ENCODE data around the gene SESN1. TPM values are rescaled to one million over a fixed set of nuclear protein-coding genes. Genes with fewer than 3 reads are reported as not detected.

The SESN1 gene
- polyA plus RNA-seq, 3 donors = 1.8 to 21.0 (median 3.1) TPM

DNA sequence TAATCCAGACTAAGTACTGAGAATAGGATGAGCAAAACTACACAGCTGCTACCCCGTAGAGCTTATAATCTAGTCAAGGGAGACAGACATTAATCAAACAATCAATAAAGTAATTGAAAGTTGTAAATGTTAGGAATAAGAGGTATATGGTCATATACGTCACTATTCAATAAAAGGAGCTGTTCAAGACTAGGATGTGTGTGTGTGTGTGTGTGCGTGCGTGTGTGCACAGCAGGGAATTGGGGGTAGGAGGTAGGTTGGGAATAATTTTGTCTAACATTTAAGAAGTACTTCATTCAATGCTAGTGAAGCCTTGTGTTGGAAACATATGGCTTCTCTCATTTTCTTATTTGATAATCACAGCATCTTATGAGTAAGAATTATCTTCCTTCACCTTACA lies 41.8 kb downstream of the SESN1 start:
- intact Hi-C loops (cut with micrococcal nuclease) = no loop called here
- peaks cover 6% of the 10 kb centered on the region for H3K79me2 ChIP-seq (ENCODE audit: insufficient read depth, low read length)
- TF ChIP-seq, protein P1, sequence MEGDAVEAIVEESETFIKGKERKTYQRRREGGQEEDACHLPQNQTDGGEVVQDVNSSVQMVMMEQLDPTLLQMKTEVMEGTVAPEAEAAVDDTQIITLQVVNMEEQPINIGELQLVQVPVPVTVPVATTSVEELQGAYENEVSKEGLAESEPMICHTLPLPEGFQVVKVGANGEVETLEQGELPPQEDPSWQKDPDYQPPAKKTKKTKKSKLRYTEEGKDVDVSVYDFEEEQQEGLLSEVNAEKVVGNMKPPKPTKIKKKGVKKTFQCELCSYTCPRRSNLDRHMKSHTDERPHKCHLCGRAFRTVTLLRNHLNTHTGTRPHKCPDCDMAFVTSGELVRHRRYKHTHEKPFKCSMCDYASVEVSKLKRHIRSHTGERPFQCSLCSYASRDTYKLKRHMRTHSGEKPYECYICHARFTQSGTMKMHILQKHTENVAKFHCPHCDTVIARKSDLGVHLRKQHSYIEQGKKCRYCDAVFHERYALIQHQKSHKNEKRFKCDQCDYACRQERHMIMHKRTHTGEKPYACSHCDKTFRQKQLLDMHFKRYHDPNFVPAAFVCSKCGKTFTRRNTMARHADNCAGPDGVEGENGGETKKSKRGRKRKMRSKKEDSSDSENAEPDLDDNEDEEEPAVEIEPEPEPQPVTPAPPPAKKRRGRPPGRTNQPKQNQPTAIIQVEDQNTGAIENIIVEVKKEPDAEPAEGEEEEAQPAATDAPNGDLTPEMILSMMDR (IDR thresholded peaks at IDR 0.05) = no peak
- no peak overlapping the region for H3K4me2 ChIP-seq (replicated peaks; ENCODE audit: extremely low read depth, low read length, poor library complexity, severe bottlenecking)
- no peak overlapping the region for H3K27ac ChIP-seq (ENCODE audit: low read depth in 1 of 2, low read length in 2 of 2)
- H3K27me3 ChIP-seq (ENCODE audit: control insufficient read depth in 2 of 2, insufficient read depth in 2 of 2, low read length in 2 of 2) = no peaks in the 10 kb centered on the region
- no peak overlapping the region for H3K9ac ChIP-seq (ENCODE audit: insufficient read depth, low read length, poor library complexity, severe bottlenecking)
- peaks cover 4 to 7% of the 10 kb centered on the region in 2 donors for H3K36me3 Mint-ChIP-seq
- H4K20me1 ChIP-seq (ENCODE audit: insufficient read depth, low read length) = peaks cover 3% of the 10 kb centered on the region
- peaks cover 32% of the 10 kb centered on the region for H3K4me1 Mint-ChIP-seq
- DNase-seq = no peak
- peaks cover 0 to 3% (median 0%) of the 10 kb centered on the region in 7 donors for H3K9me3 Mint-ChIP-seq
- H3K9me3 ChIP-seq (replicated peaks in 1 of 2; ENCODE audit: control insufficient read depth in 1 of 2, insufficient read depth in 1 of 2, low read length in 2 of 2) = no peaks in the 10 kb centered on the region
- peaks cover 4 to 30% of the 10 kb centered on the region in 2 donors for H3K4me1 ChIP-seq (ENCODE audit: control insufficient read depth in 1 of 2, insufficient read depth in 2 of 2, low read length in 2 of 2)
- no peak overlapping the region for H3K27ac Mint-ChIP-seq
- H3K36me3 ChIP-seq (replicated peaks in 1 of 2; ENCODE audit: control insufficient read depth in 1 of 2, insufficient read depth in 2 of 2, low read length in 2 of 2) = no peaks in the 10 kb centered on the region
- H3K4me3 Mint-ChIP-seq = no peak overlapping the region
- no peak overlapping the region for H3K4me3 ChIP-seq (replicated peaks in 1 of 3; ENCODE audit: low read depth in 2 of 3, low read length in 3 of 3)
- WGBS (ENCODE audit: insufficient coverage) = no CpG with 5 or more reads among the region's 4 CpGs
- peaks cover 0 to 2% (median 0%) of the 10 kb centered on the region in 3 donors for H3K27me3 Mint-ChIP-seq (ENCODE audit: low read depth in 3 of 3)
- no peak overlapping the region for H2AFZ ChIP-seq (ENCODE audit: insufficient read depth, low read depth, low read length, poor library complexity, severe bottlenecking)

- no peak for DNase-seq
- Mint-ChIP-seq H3K4me1 (peaks cover 30% of the 10 kb centered on the region), H3K27me3 (ENCODE audit: low read depth in 3 of 3) (peaks cover 0 to 2% (median 0%) of the 10 kb centered on the region in 3 donors), H3K9me3 (peaks cover 0 to 3% (median 0%) of the 10 kb centered on the region in 7 donors), H3K4me3 (no peak overlapping the region), H3K27ac (no peak overlapping the region), H3K36me3 (peaks cover 4 to 7% of the 10 kb centered on the region in 2 donors)
- no peak overlapping the region for H3K9ac ChIP-seq (ENCODE audit: insufficient read depth, low read length, poor library complexity, severe bottlenecking)
- H3K79me2 ChIP-seq (ENCODE audit: insufficient read depth, low read length) = peaks cover 6% of the 10 kb centered on the region
- H3K27ac ChIP-seq (ENCODE audit: low read depth in 1 of 2, low read length in 2 of 2) = no peak overlapping the region
- peaks cover 3% of the 10 kb centered on the region for H4K20me1 ChIP-seq (ENCODE audit: insufficient read depth, low read length)
- peaks cover 4 to 30% of the 10 kb centered on the region in 2 donors for H3K4me1 ChIP-seq (ENCODE audit: control insufficient read depth in 1 of 2, insufficient read depth in 2 of 2, low read length in 2 of 2)
- H3K4me2 ChIP-seq (replicated peaks; ENCODE audit: extremely low read depth, low read length, poor library complexity, severe bottlenecking) = no peak overlapping the region
- intact Hi-C loops (cut with micrococcal nuclease) = no loop called here
- H3K27me3 ChIP-seq (ENCODE audit: control insufficient read depth in 2 of 2, insufficient read depth in 2 of 2, low read length in 2 of 2) = no peaks in the 10 kb centered on the region
- no peaks in the 10 kb centered on the region for H3K36me3 ChIP-seq (replicated peaks in 1 of 2; ENCODE audit: control insufficient read depth in 1 of 2, insufficient read depth in 2 of 2, low read length in 2 of 2)
- TF ChIP-seq, protein P1 (IDR thresholded peaks at IDR 0.05) = no peak
- no peak overlapping the region for H3K4me3 ChIP-seq (replicated peaks in 1 of 3; ENCODE audit: low read depth in 2 of 3, low read length in 3 of 3)
- no peaks in the 10 kb centered on the region for H3K9me3 ChIP-seq (replicated peaks in 1 of 2; ENCODE audit: control insufficient read depth in 1 of 2, insufficient read depth in 1 of 2, low read length in 2 of 2)
- H2AFZ ChIP-seq (ENCODE audit: insufficient read depth, low read depth, low read length, poor library complexity, severe bottlenecking) = no peak overlapping the region
Observed at GRCh38 chr6:109052018-109052651, 42.5 kb downstream of the SESN1 start.
